Measurements from ENCODE around the gene CDKN2D.
A peak's percentile ranks its signal among the peaks of the same experiment; 100 is the strongest.

CDKN2D gene

GRCh38 chr19:10566658-10567410 lies 1.9 kb downstream of the CDKN2D start:
- H3K4me3 ChIP-seq (replicated peaks; ENCODE audit: low read depth, low read length), result peak overlapping the region; percentile 90
- TF ChIP-seq, protein P1, sequence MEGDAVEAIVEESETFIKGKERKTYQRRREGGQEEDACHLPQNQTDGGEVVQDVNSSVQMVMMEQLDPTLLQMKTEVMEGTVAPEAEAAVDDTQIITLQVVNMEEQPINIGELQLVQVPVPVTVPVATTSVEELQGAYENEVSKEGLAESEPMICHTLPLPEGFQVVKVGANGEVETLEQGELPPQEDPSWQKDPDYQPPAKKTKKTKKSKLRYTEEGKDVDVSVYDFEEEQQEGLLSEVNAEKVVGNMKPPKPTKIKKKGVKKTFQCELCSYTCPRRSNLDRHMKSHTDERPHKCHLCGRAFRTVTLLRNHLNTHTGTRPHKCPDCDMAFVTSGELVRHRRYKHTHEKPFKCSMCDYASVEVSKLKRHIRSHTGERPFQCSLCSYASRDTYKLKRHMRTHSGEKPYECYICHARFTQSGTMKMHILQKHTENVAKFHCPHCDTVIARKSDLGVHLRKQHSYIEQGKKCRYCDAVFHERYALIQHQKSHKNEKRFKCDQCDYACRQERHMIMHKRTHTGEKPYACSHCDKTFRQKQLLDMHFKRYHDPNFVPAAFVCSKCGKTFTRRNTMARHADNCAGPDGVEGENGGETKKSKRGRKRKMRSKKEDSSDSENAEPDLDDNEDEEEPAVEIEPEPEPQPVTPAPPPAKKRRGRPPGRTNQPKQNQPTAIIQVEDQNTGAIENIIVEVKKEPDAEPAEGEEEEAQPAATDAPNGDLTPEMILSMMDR (IDR thresholded peaks at IDR 0.05; ENCODE audit: low read length, missing control alignments), result no peak
- DNase-seq (ENCODE audit: low read depth), result no peak

DNA sequence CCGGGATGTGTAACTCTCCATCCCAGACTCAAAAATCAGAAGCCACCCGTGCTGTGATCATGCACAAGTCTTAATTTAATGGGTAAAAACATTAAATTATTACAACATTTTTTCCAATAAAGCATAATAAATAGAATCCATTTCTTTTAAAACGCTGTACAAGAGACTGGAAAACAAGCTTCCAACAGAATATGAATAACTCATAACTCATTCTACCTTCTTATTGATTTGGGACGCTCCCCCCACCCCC lies 2.4 kb downstream of the CDKN2D start:
- no peak for DNase-seq (ENCODE audit: low read depth)
- TF ChIP-seq, protein P1 (IDR thresholded peaks at IDR 0.05; ENCODE audit: low read length, missing control alignments), result no peak

GRCh38 chr19:10565567-10566407 lies 3.0 kb downstream of the CDKN2D start, which contains the start of gene KRI1:
Gene KRI1 (minus strand): TSS chr19:10566010. CDS start chr19:10565999, 11 bp downstream.
- peak; percentile 98 for DNase-seq (ENCODE audit: low read depth)
- peak within 1 kb of the TSS; percentile 90 for H3K4me3 ChIP-seq (replicated peaks; ENCODE audit: low read depth, low read length)
- TF ChIP-seq, protein P1 (IDR thresholded peaks at IDR 0.05; ENCODE audit: low read length, missing control alignments), result peak; percentile 5

More for the DNA sequence above, 2.4 kb downstream of the CDKN2D start:
- peak overlapping the region; percentile 90 for H3K4me3 ChIP-seq (replicated peaks; ENCODE audit: low read depth, low read length)

DNA sequence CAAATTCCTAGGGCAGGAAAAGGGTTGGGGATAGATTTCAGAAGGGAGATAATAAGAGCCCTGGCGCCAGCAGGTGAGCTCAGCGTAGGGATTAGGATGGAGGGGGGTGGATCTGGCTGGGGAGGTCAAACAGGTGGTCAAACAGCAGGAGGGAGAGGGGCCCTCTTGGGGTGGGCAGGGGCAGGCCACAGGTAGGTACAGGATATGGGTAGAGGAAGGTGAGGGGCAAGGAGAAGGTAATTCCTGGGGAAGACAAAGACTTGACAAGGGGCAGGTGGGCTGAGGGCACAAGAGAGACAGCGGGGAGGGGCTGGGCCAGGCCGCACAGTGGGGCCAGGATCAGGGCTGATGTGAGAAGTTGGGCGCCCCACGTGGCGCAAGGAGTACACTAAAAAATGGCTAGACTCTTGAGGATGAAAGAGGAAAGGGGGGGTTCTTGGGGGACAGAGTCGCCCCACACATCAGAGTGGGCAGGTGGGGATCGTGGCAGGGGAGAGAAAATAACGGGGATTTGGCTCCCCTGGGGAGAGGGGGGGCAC lies 3.7 kb downstream of the CDKN2D start:
- peak overlapping the region; percentile 90 for H3K4me3 ChIP-seq (replicated peaks; ENCODE audit: low read depth, low read length)
- TF ChIP-seq, protein P1 (IDR thresholded peaks at IDR 0.05; ENCODE audit: low read length, missing control alignments), result peak; percentile 24

GRCh38 chr19:10562609-10563008 lies 6.2 kb downstream of the CDKN2D start:
- no peak overlapping the region for H3K4me3 ChIP-seq (replicated peaks; ENCODE audit: low read depth, low read length)
- DNase-seq (ENCODE audit: low read depth), result no peak
- TF ChIP-seq, protein P1 (IDR thresholded peaks at IDR 0.05; ENCODE audit: low read length, missing control alignments), result no peak

More for the DNA sequence above, 3.7 kb downstream of the CDKN2D start:
- DNase-seq (ENCODE audit: low read depth), result peak; percentile 32

DNA sequence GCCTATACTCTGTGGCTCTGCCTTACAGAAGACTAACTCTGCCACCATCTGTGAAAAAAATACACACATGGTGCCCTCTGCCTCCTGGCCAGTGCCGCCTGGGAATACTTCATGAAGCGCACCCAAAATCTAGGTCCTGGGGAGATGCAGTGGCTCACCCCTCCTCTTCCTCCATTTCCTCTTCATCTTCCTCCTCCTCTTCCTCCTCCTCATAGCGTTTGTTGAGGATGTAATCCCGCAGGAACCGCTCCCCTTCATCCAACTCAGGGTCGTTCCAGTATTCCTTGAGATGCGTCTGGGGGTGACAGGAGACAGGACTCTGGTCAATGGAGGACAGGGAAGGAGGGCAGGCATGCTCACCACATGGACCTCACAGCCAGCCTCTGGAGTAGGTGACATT lies 8.6 kb downstream of the CDKN2D start:
- no peak overlapping the region for H3K4me3 ChIP-seq (replicated peaks; ENCODE audit: low read depth, low read length)
- DNase-seq (ENCODE audit: low read depth), result no peak
- TF ChIP-seq, protein P1 (IDR thresholded peaks at IDR 0.05; ENCODE audit: low read length, missing control alignments), result no peak

Measured in fibroblast of pulmonary artery (primary cell).